Upper lobe of right lung (tissue), 1 donor: ENCODE results near the gene PIGV. TPM values are rescaled to one million over a fixed set of nuclear protein-coding genes. Genes with fewer than 3 reads are reported as not detected.
"Not testable (repeated sequence)": the region's sequence is repeated elsewhere in the genome, so short reads cannot be mapped to it uniquely, and the experiment has no call there.

ENCODE experiments used
- ATAC-seq: fragments of 200-7000 bp; cut with Tn5 transposase; one replicate; pipeline ENCODE4 v1.9.1; 2020; ENCODE audit warnings: mild to moderate bottlenecking, moderate library complexity
- DNase-seq: peaks from one replicate; pipeline ENCODE4 v3.0.0-alpha.2; 2020
- H3K27ac ChIP-seq: fragments of 200-600 bp; one replicate; pipeline ENCODE4 v1.8.0; 2022
- H3K27me3 ChIP-seq: fragments of 200-600 bp; one replicate; pipeline ENCODE4 v1.8.0; 2022; ENCODE audit warnings: mild to moderate bottlenecking
- H3K36me3 ChIP-seq: fragments of 200-600 bp; one replicate; pipeline ENCODE4 v1.8.0; 2022
- H3K4me1 ChIP-seq: fragments of 200-600 bp; one replicate; pipeline ENCODE4 v1.8.0; 2022
- H3K4me3 ChIP-seq: fragments of 200-600 bp; one replicate; pipeline ENCODE4 v1.8.0; 2022; ENCODE audit warnings: mild to moderate bottlenecking
- H3K9me3 ChIP-seq: fragments of 200-600 bp; one replicate; pipeline ENCODE4 v1.8.0; 2022
- intact Hi-C: fragments of 100-400 bp; cut with DNase I; formaldehyde crosslinking; loops from one replicate; pipeline ENCODE4 v1.11.0; 2022
- total RNA-seq: library from RNA; stranded (reverse); fragmentation: NEBNext Ultra II Directional; extraction: Animal tissue kit (Norgen Biotek cat#: 25700); gene quantifications from one replicate; pipeline ENCODE4 v1.2.1, GENCODE V29; 2021
- TF ChIP-seq, protein P1 (sequence below): fragments of 200-600 bp; IDR thresholded peaks from one replicate; pipeline ENCODE4 v1.8.0; 2022; ENCODE audit warnings: antibody characterized with exemption
- donor health status: DM: no; HTN: yes; CAD: no; lungs with severe emphysema.

Gene PIGV
- total RNA-seq, 1 donor from 2014 or later, result 16.7 TPM

DNA sequence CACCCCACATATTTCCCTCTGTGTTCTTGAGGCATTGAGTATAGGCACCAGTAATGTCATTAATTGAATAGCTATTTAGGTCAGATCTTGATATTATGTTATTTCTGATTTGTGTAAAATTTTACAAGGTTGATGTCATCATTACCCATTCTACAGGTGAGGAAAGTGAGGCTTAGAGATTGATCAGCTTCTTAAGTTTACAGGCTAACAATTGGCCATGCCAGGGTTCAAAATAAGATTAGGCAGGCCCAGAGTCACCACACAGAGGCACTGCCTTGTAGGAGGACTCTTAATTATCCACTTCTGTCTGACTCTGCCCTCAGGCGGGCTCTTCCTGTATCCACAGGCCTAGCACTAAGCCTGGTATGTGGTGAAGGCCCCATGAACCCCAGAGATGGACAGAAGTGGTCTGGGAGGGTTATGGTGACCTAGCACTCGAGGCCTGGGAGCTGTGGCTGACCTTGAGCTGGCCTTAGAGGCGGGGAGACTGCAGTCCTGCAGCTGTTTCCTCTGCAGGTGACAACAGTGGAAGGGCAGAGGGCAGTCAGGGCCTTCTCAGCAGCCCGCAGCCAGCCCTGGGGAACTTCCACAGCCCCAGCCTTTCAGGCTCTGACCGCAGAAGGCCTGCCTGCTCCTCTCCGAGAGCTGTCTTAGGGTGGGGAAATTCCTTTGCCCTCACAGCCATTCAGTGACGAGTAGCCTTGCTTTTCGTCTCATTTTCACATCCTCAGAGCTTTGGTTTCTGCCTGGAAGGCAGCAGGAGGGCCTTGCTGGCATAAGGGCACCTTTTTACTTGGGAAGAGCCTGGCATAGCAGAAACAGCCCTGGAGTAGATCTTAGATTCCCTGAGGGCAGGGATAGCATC, 51.0 kb downstream of the PIGV start:
- Histone ChIP-seq H3K27me3 (no peaks in the 10 kb centered on the region), H3K4me1 (no peaks in the 10 kb centered on the region), H3K4me3 (no peak overlapping the region), H3K9me3 (no peaks in the 10 kb centered on the region), H3K36me3 (peaks cover 57% of the 10 kb centered on the region), H3K27ac (no peak overlapping the region)
- TF ChIP-seq, protein P1, sequence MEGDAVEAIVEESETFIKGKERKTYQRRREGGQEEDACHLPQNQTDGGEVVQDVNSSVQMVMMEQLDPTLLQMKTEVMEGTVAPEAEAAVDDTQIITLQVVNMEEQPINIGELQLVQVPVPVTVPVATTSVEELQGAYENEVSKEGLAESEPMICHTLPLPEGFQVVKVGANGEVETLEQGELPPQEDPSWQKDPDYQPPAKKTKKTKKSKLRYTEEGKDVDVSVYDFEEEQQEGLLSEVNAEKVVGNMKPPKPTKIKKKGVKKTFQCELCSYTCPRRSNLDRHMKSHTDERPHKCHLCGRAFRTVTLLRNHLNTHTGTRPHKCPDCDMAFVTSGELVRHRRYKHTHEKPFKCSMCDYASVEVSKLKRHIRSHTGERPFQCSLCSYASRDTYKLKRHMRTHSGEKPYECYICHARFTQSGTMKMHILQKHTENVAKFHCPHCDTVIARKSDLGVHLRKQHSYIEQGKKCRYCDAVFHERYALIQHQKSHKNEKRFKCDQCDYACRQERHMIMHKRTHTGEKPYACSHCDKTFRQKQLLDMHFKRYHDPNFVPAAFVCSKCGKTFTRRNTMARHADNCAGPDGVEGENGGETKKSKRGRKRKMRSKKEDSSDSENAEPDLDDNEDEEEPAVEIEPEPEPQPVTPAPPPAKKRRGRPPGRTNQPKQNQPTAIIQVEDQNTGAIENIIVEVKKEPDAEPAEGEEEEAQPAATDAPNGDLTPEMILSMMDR, result no peak
- intact Hi-C loops, result no loop called here
- no peak for DNase-seq
- ATAC-seq, result peak; percentile 41

DNA sequence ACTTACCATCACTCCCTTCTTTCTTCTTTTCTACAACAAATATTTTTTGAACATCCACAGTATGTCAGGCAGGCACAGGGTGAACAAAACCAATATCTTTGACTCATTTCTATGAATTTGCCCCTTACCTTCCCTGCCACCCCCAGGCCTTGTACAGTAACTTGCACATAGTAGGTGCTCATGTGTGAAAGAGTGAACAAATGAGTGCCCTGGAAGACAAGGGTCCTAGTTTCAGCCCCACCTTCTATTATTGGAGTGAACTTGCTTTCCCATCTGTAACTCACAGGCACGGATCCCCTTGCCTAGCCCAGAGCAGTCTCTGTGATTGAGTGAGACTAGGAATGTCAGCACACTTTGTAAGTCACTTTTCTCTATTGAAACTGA, 51.6 kb downstream of the PIGV start:
- Histone ChIP-seq H3K36me3 (peaks cover 57% of the 10 kb centered on the region), H3K27ac (no peak overlapping the region), H3K9me3 (no peaks in the 10 kb centered on the region), H3K4me3 (no peak overlapping the region), H3K4me1 (no peaks in the 10 kb centered on the region), H3K27me3 (no peaks in the 10 kb centered on the region)
- no peak for DNase-seq
- TF ChIP-seq, protein P1, result no peak
- intact Hi-C loops, result no loop called here
- ATAC-seq, result no peak

DNA sequence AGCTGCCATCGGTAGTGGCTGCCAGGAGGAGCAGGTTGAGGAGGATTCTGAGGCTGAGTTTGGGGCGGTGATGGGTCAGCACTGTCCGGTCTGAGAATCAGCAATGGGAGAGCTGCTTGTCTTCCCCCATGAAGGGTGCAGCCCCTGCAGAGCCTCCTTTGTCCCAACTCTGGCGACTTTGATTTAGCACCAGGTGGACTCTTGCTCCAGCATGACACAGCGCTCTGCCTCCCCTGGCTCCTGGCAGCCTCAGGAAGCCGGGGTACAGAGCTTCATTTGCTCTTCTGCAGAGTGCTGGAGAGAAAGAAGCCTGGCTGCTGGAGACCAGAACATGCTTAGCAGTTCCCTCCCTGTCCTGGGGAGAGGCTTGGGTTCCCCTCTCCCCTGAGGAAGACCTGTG, 52.0 kb downstream of the PIGV start:
- Histone ChIP-seq H3K9me3 (no peaks in the 10 kb centered on the region), H3K36me3 (peaks cover 55% of the 10 kb centered on the region), H3K4me1 (no peaks in the 10 kb centered on the region), H3K4me3 (no peak overlapping the region), H3K27me3 (no peaks in the 10 kb centered on the region), H3K27ac (no peak overlapping the region)
- TF ChIP-seq, protein P1, result no peak
- intact Hi-C loops, result no loop called here
- no peak for DNase-seq
- no peak for ATAC-seq

DNA sequence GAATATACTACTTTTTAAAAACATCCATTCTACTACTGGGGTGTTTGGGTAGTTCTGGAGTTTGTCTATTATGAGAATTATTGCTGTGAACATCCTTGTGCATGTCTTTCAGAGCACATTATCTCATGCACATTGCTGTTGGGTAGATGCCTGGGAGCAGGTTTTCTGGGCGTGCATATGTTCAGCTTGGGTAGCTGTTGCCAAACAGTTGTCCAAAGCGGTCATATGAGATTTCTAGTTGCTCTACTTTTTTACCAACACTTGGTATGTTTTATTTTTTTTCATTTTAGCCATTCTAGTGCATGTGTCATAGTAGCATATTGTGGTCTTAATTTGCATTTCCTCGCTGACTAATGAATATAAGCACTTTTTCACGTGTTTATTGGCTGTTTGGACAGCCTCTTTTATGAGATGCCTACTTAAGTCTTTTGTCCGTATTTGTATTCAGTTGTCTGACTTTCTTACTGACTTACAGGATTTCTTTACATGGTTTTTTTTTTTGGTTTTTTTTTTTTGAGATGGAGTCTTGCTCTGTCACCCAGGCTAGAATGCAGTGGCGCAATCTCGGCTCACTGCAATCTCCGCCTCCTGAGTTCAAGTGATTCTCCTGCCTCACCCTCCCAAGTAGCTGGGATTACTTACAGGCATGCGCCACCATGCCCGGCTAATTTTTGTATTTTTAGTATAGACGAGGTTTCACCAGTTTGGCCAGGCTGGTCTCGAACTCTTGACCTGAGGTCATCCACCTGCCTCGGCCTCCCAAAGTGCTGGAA, 56.9 kb downstream of the PIGV start:
- TF ChIP-seq, protein P1, result no peak
- Histone ChIP-seq H3K27me3 (no peaks in the 10 kb centered on the region), H3K4me3 (no peak overlapping the region), H3K4me1 (peaks cover 9% of the 10 kb centered on the region), H3K9me3 (no peaks in the 10 kb centered on the region), H3K27ac (no peak overlapping the region), H3K36me3 (peaks cover 60% of the 10 kb centered on the region)
- ATAC-seq, result no peak
- intact Hi-C loops, result no loop called here
- DNase-seq, result no peak

DNA sequence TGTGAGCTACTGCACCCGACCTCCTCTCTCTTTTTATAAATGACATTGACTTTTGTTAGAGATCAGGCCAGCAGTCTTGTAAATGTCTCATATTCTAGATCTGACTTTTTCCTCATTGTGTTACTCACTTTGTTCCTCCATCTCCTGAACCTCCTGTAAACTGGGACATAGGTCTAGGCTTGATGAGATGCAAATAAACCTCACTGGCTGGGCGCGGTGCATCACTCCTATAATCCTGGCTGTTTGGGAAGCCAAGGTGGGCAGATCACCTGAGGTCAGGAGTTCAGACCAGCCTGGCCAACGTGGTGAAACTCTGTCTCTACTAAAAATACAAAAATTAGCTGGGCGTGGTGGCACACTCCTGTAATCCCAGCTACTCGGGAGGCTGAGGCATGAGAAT, 60.1 kb downstream of the PIGV start:
- H3K9me3 ChIP-seq, H3K27me3 ChIP-seq, intact Hi-C loops, H3K27ac ChIP-seq, H3K4me1 ChIP-seq, DNase-seq, H3K4me3 ChIP-seq, ATAC-seq: not testable (repeated sequence)
- H3K36me3 ChIP-seq, result peaks cover 77% of the 10 kb centered on the region

Other genes with a start within 250 kb of the PIGV start
- gene ARID1A, start 91.9 kb upstream of the PIGV start, total RNA-seq, result 64.3 TPM
- 26.2 TPM for gene ZDHHC18, start 38.7 kb downstream of the PIGV start, total RNA-seq
- 83.8 TPM for gene SFN, start 75.2 kb downstream of the PIGV start, total RNA-seq
- 24.6 TPM for gene GPN2, start 102.3 kb downstream of the PIGV start, total RNA-seq
- gene GPATCH3, start 112.5 kb downstream of the PIGV start, total RNA-seq, result 18.1 TPM
- 2.5 TPM for gene NR0B2, start 126.0 kb downstream of the PIGV start, total RNA-seq
- gene NUDC, start 133.8 kb downstream of the PIGV start, total RNA-seq, result 49.6 TPM
- 10.5 TPM for gene KDF1, start 172.5 kb downstream of the PIGV start, total RNA-seq
- 16.2 TPM for gene TRNP1, start 205.7 kb downstream of the PIGV start, total RNA-seq
- 29.1 TPM for gene TENT5B, start 224.9 kb downstream of the PIGV start, total RNA-seq